ENCODE measurements around the gene CYP2A7.
"Not testable (repeated sequence)": the region's sequence is repeated elsewhere in the genome, so short reads cannot be mapped to it uniquely, and the experiment has no call there.

Gene CYP2A7

GRCh38 chr19:40896418-40896796 lies 14.4 kb upstream of the CYP2A7 start:
- no peak overlapping the region for H3K4me3 ChIP-seq (ENCODE audit: low read depth, low read length)
- no peak for TF ChIP-seq CTCF (IDR thresholded peaks at IDR 0.05; ENCODE audit: insufficient read depth, low read depth, low read length, missing control alignments)
- DNase-seq (ENCODE audit: low read depth): no peak

GRCh38 chr19:40893112-40893511 lies 11.1 kb upstream of the CYP2A7 start:
- TF ChIP-seq CTCF (IDR thresholded peaks at IDR 0.05; ENCODE audit: insufficient read depth, low read depth, low read length, missing control alignments): no peak
- no peak for DNase-seq (ENCODE audit: low read depth)

GRCh38 chr19:40889366-40889765 lies 7.3 kb upstream of the CYP2A7 start:
- no peak overlapping the region for H3K4me3 ChIP-seq (ENCODE audit: low read depth, low read length)
- no peak for DNase-seq (ENCODE audit: low read depth)
- no peak for TF ChIP-seq CTCF (IDR thresholded peaks at IDR 0.05; ENCODE audit: insufficient read depth, low read depth, low read length, missing control alignments)

More at GRCh38 chr19:40893112-40893511, 11.1 kb upstream of the CYP2A7 start:
- no peak overlapping the region for H3K4me3 ChIP-seq (ENCODE audit: low read depth, low read length)

- H3K4me3 ChIP-seq (ENCODE audit: low read depth, low read length): no peak overlapping the region
- DNase-seq (ENCODE audit: low read depth): no peak
- TF ChIP-seq CTCF (IDR thresholded peaks at IDR 0.05; ENCODE audit: insufficient read depth, low read depth, low read length, missing control alignments): no peak
Observed at GRCh38 chr19:40888191-40888590, 6.2 kb upstream of the CYP2A7 start.

- not testable (repeated sequence) for H3K4me3 ChIP-seq (ENCODE audit: low read depth, low read length); DNase-seq (ENCODE audit: low read depth)
Observed at GRCh38 chr19:40884187-40884931, 2.3 kb upstream of the CYP2A7 start.

- not testable (repeated sequence) for DNase-seq (ENCODE audit: low read depth); H3K4me3 ChIP-seq (ENCODE audit: low read depth, low read length)
Observed at GRCh38 chr19:40879349-40879748, 2.7 kb downstream of the CYP2A7 start.

GRCh38 chr19:40875526-40875951 lies 6.5 kb downstream of the CYP2A7 start:
- not testable (repeated sequence) for H3K4me3 ChIP-seq (ENCODE audit: low read depth, low read length)
- DNase-seq (ENCODE audit: low read depth): peak; percentile 4

- H3K4me3 ChIP-seq (ENCODE audit: low read depth, low read length); DNase-seq (ENCODE audit: low read depth): not testable (repeated sequence)
Observed at GRCh38 chr19:40874874-40875273, 7.2 kb downstream of the CYP2A7 start.

GRCh38 chr19:40873873-40874272 lies 8.2 kb downstream of the CYP2A7 start:
- not testable (repeated sequence) for H3K4me3 ChIP-seq (ENCODE audit: low read depth, low read length)

GRCh38 chr19:40872209-40872608 lies 9.8 kb downstream of the CYP2A7 start:
- TF ChIP-seq CTCF (IDR thresholded peaks at IDR 0.05; ENCODE audit: insufficient read depth, low read depth, low read length, missing control alignments): no peak
- DNase-seq (ENCODE audit: low read depth): no peak
- no peak overlapping the region for H3K4me3 ChIP-seq (ENCODE audit: low read depth, low read length)

More at GRCh38 chr19:40873873-40874272, 8.2 kb downstream of the CYP2A7 start:
- not testable (repeated sequence) for DNase-seq (ENCODE audit: low read depth)

Data from GM12865 (cell line).